HCT116 (cell line): ENCODE data around the gene PSMD3. TPM values are rescaled to one million over a fixed set of nuclear protein-coding genes. Genes with fewer than 3 reads are reported as not detected.
A peak's percentile ranks its signal among the peaks of the same experiment; 100 is the strongest.

Experiments
- ATAC-seq: fragments of 200-7000 bp; cut with Tn5 transposase; 2 replicates; pipeline ENCODE4 v1.9.1; 2020; ENCODE audit warnings: mild to moderate bottlenecking, moderate library complexity
- BruUV-seq: library from RNA; stranded (reverse); fragments of 400-500 nt; replicated peaks from 2 replicates; lab custom pipeline; 2021; lab: Mats Ljungman, UMichigan
- CTCF ChIA-PET: fragments of 300-600 bp; sonication (Branson Sonifier 250); formaldehyde crosslinking; loops from one replicate; lab custom pipeline; 2021; ENCODE audit warnings: antibody characterized with exemption; lab: Charles Lee
- POLR2A ChIA-PET: fragments of 300-600, 350-600 bp; sonication (Branson Sonifier 250); formaldehyde crosslinking; loops from one replicate; lab custom pipeline; 2021; ENCODE audit warnings: antibody characterized with exemption; lab: Charles Lee
- RAD21 ChIA-PET, 2 experiments: fragments of 300-600 bp; sonication (Branson Sonifier 250); formaldehyde crosslinking; loops; one replicate each; lab custom pipeline; 2023; ENCODE audit warnings: low total read pairs in 2 of 2; ENCODE audit not compliant: uncharacterized antibody in 2 of 2, unreplicated experiment in 2 of 2, low non-redundant PET in 1 of 2; lab: Charles Lee
- DNase-seq: peaks from one replicate; pipeline ENCODE4 v3.0.0-alpha.2; 2010; ENCODE audit warnings: low read depth, low spot score
- H2AFZ ChIP-seq: fragments of 200-600 bp; shearing (Covaris generic), sonication (generic); 2 replicates; pipeline ENCODE4 v1.6.1; 2017; ENCODE audit warnings: low read depth, mixed run types, mixed read lengths, antibody characterized with exemption, low read length; ENCODE audit not compliant: poor library complexity, severe bottlenecking
- H3K27ac ChIP-seq: 2 replicates; pipeline ENCODE4 v1.5.1; 2012; ENCODE audit warnings: low read depth, low read length
- H3K27me3 ChIP-seq: fragments of 200-600 bp; sonication (generic); 2 replicates; pipeline ENCODE4 v1.6.1; 2016; ENCODE audit warnings: mixed run types, low read length, mixed read lengths; ENCODE audit not compliant: insufficient read depth
- H3K36me3 ChIP-seq, 2 experiments: fragments of 200-500 bp in 1 of 2; fragments of 200-600 bp in 1 of 2; sonication (Bioruptor generic) in 1 of 2; sonication (generic) in 1 of 2; 2 replicates each; pipeline versions ENCODE4 v1.5.1 to v1.6.1; 2014 to 2016; ENCODE audit warnings: low read length in 2 of 2, inconsistent platforms in 1 of 2, mixed read lengths in 1 of 2, mixed run types in 1 of 2; ENCODE audit not compliant: insufficient read depth in 2 of 2, control insufficient read depth in 1 of 2
- H3K4me1 ChIP-seq, 2 experiments: fragments of 200-600 bp in 1 of 2; sonication (generic) in 1 of 2; 2 replicates each; pipeline versions ENCODE4 v1.5.1 to v1.6.1; 2012 to 2017; ENCODE audit warnings: low read length in 2 of 2, inconsistent platforms in 1 of 2, mild to moderate bottlenecking in 1 of 2, mixed read lengths in 1 of 2, mixed run types in 1 of 2, moderate library complexity in 1 of 2; ENCODE audit not compliant: insufficient read depth in 2 of 2, control insufficient read depth in 1 of 2
- H3K4me2 ChIP-seq: fragments of 200-600 bp; sonication (generic); 2 replicates; pipeline ENCODE4 v1.6.1; 2017; ENCODE audit warnings: mixed run types, low read length, mixed read lengths
- H3K4me3 ChIP-seq, 2 experiments: fragments of 200-600 bp in 1 of 2; sonication (generic) in 1 of 2; replicated peaks in 1 of 2; 2 replicates each; pipeline ENCODE4 v1.5.1; 2011 to 2016; ENCODE audit warnings: low read length in 2 of 2, control low read depth in 1 of 2, low read depth in 1 of 2, mild to moderate bottlenecking in 1 of 2, mixed read lengths in 1 of 2, mixed run types in 1 of 2
- H3K79me2 ChIP-seq: fragments of 200-600 bp; sonication (generic); 2 replicates; pipeline ENCODE4 v1.6.1; 2017; ENCODE audit warnings: mild to moderate bottlenecking, mixed run types, low read length, moderate library complexity, mixed read lengths; ENCODE audit not compliant: insufficient read depth
- H3K9ac ChIP-seq: fragments of 200-600 bp; sonication (generic); 2 replicates; pipeline ENCODE4 v1.6.1; 2016; ENCODE audit warnings: low read length, mixed read lengths
- H3K9me2 ChIP-seq: fragments of 200-600 bp; sonication (generic), shearing (Covaris generic); 2 replicates; pipeline ENCODE4 v1.6.1; 2017; ENCODE audit warnings: mixed run types, mild to moderate bottlenecking, moderate library complexity; ENCODE audit not compliant: insufficient read depth
- H3K9me3 ChIP-seq, 2 experiments: fragments of 200-500 bp in 1 of 2; fragments of 200-600 bp in 1 of 2; sonication (Bioruptor generic) in 1 of 2; sonication (generic) in 1 of 2; 2 replicates each; pipeline ENCODE4 v1.6.1; 2014 to 2017; ENCODE audit warnings: low read length in 2 of 2, mixed read lengths in 2 of 2, inconsistent platforms in 1 of 2, low read depth in 1 of 2, mild to moderate bottlenecking in 1 of 2, mixed run types in 1 of 2, moderate library complexity in 1 of 2; ENCODE audit not compliant: control insufficient read depth in 1 of 2, insufficient read depth in 1 of 2
- H4K20me1 ChIP-seq: fragments of 200-600 bp; sonication (generic), shearing (Covaris generic); 2 replicates; pipeline ENCODE4 v1.6.1; 2017; ENCODE audit warnings: mixed run types, mild to moderate bottlenecking, moderate library complexity; ENCODE audit not compliant: insufficient read depth
- CBX3 ChIP-seq: IDR thresholded peaks from 2 replicates; pipeline ENCODE4 v1.6.1; 2012; ENCODE audit warnings: low read depth
- CEBPB ChIP-seq: IDR thresholded peaks from 2 replicates; pipeline ENCODE4 v1.6.1; 2012; ENCODE audit warnings: low read depth
- EGR1 ChIP-seq: IDR thresholded peaks from 2 replicates; pipeline ENCODE4 v1.6.1; 2012; ENCODE audit warnings: low read depth
- EZH2phosphoT487 ChIP-seq: fragments of 200-600 bp; IDR thresholded peaks from 2 replicates; pipeline ENCODE4 v1.6.1; 2018; ENCODE audit warnings: antibody characterized with exemption, borderline replicate concordance
- FOSL1 ChIP-seq: IDR thresholded peaks from 2 replicates; pipeline ENCODE4 v1.6.1; 2012; ENCODE audit warnings: low read depth
- POLR2AphosphoS5 ChIP-seq: IDR thresholded peaks from 2 replicates; pipeline ENCODE4 v1.6.1; 2011; ENCODE audit warnings: mild to moderate bottlenecking, low read depth, low read length, moderate library complexity
- SIN3A ChIP-seq: IDR thresholded peaks from 2 replicates; pipeline ENCODE4 v1.6.1; 2012; ENCODE audit warnings: low read depth
- SRF ChIP-seq: IDR thresholded peaks from 2 replicates; pipeline ENCODE4 v1.6.1; 2012; ENCODE audit warnings: low read depth
- intact Hi-C: fragments of 100-400 bp; cut with micrococcal nuclease; formaldehyde crosslinking; loops from 2 replicates; pipeline ENCODE4 v1.10.0; 2022
- total RNA-seq: library from RNA; stranded (reverse); gene quantifications from one replicate; pipeline ENCODE4 v1.2.1, GENCODE V29; 2021; ENCODE audit not compliant: unreplicated experiment
- TF ChIP-seq, protein P1 (sequence below): IDR thresholded peaks from 2 replicates; pipeline ENCODE4 v1.6.1; 2012
- TF ChIP-seq, protein P2 (sequence below): IDR thresholded peaks from 2 replicates; pipeline ENCODE4 v1.6.1; 2012

Gene PSMD3
- total RNA-seq, 1 experiment from 2014 or later = 152 TPM

DNA sequence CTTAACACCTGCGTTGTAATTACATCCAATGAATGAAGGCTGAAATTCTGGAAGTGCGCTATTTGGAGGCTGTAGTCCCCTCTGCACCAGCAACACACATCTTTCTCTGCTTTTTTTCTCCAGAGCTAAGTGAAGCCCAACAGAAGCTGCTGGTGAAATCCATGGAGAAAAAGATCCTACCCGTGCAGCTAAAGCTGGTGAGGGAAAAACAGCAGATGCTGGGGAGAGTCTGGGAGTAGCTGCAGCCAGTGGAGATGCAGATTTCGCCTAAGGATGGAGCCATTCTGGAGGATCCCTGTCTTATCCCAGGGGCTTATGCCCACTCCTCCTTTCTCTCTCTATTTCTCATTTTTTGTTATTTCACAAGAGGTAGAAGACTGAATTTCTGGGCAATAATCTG is 4.8 kb upstream of the PSMD3 start:
- no peak for ATAC-seq
- no peak overlapping the region for H3K4me2 ChIP-seq
- no peak overlapping the region for H3K4me3 ChIP-seq
- H3K79me2 ChIP-seq = peaks cover 3% of the 10 kb centered on the region
- DNase-seq = no peak
- H3K4me1 ChIP-seq = peaks cover 6 to 12% of the 10 kb centered on the region in 2 experiments; a peak in 3 of 4 replicates
- RAD21 ChIA-PET = no interaction called here
- CTCF ChIA-PET = interaction anchor here (0.9 kb wide), 1 partner anchor 17 kb away, joined by 6 read pairs; no protein-coding TSS in a partner anchor
- H3K27ac ChIP-seq = no peak overlapping the region
- H3K9me2 ChIP-seq = no peaks in the 10 kb centered on the region
- intact Hi-C loops = no loop called here
- no TSS peak for BruUV-seq
- H3K9ac ChIP-seq = no peak overlapping the region
- peaks cover 9% of the 10 kb centered on the region; the same call in 1 of the 2 replicates for H3K27me3 ChIP-seq
- TF ChIP-seq EGR1 (no peak), SIN3A (no peak), CEBPB (no peak), SRF (no peak), EZH2phosphoT487 (no peak), POLR2AphosphoS5 (no peak), FOSL1 (no peak)
- TF ChIP-seq, protein P1, sequence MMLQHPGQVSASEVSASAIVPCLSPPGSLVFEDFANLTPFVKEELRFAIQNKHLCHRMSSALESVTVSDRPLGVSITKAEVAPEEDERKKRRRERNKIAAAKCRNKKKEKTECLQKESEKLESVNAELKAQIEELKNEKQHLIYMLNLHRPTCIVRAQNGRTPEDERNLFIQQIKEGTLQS = no peak
- TF ChIP-seq, protein P2, sequence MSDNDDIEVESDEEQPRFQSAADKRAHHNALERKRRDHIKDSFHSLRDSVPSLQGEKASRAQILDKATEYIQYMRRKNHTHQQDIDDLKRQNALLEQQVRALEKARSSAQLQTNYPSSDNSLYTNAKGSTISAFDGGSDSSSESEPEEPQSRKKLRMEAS = no peak
- no peak overlapping the region for H2AFZ ChIP-seq
- POLR2A ChIA-PET = no interaction called here
- H4K20me1 ChIP-seq = no peaks in the 10 kb centered on the region
- H3K36me3 ChIP-seq = no peaks in the 10 kb centered on the region
- H3K9me3 ChIP-seq = no peaks in the 10 kb centered on the region

DNA sequence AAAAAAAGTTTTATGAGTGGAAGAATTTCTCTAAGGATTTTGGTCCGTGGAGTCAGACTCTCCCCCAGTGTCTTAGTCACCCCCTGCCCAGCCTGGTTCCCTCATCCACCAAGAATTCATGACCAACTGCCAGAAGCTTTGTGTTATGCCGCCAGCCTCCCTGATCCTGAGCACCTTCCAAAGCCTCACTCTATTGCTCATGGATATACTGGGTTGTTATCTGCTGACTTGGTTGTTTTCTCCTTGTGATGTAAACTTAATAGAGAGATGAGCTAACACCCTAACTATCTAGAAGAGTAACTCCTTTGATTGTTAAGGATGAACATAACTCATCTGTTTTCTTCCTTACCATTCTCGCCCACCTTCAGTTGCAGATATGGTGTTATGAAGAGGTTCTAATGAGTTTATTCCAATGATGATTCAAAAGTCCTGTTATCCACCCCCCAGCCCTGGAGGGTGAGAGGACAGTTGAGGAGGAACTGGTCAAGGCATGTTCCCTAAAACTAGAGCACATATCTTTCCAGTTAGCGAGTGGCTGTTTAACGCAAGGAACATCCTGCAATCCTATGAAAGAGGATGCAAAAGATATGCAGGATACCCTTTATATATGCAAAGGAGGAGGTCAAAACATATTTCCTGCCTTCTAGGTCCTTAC is 1.5 kb upstream of the PSMD3 start:
- no peak for ATAC-seq
- Histone ChIP-seq H2AFZ (peak overlapping the region; percentile 5), H3K9me3 (no peaks in the 10 kb centered on the region), H3K79me2 (peaks cover 34% of the 10 kb centered on the region), H3K9ac (0 out of 2 replicates have a peak overlapping the region, but pooled peaks have one; percentile 98), H4K20me1 (peaks cover 15% of the 10 kb centered on the region; the same call in 1 of the 2 replicates), H3K36me3 (peaks cover 0 to 5% of the 10 kb centered on the region in 2 experiments; a peak in 1 of 4 replicates), H3K9me2 (no peaks in the 10 kb centered on the region), H3K4me3 (peak overlapping the region in 1 of 2 experiments; percentile 52; a peak in 1 of 4 replicates), H3K27ac (no peak overlapping the region), H3K4me2 (peak overlapping the region; percentile 96), H3K27me3 (no peaks in the 10 kb centered on the region), H3K4me1 (peaks cover 13 to 25% of the 10 kb centered on the region in 2 experiments; a peak in 3 of 4 replicates)
- no peak for DNase-seq
- RAD21 ChIA-PET = no interaction called here
- no peak for TF ChIP-seq CBX3
- TF ChIP-seq, protein P1 = no peak
- TF ChIP-seq, protein P2 = no peak
- CTCF ChIA-PET = interaction anchor here (0.8 kb wide), 1 partner anchor 106 kb away, joined by 5 read pairs; no protein-coding TSS in a partner anchor
- no TSS peak for BruUV-seq
- POLR2A ChIA-PET = no interaction called here
- intact Hi-C loops = no loop called here
